H1 (cell line): Measurements from ENCODE around the gene SLC1A5. TPM values are rescaled to one million over a fixed set of nuclear protein-coding genes. Genes with fewer than 3 reads are reported as not detected.

ENCODE experiments used
- CTCF ChIA-PET: fragments of 300-600 bp; sonication (Branson Sonifier 250); formaldehyde crosslinking; loops from one replicate; lab custom pipeline; 2021; ENCODE audit not compliant: partially characterized antibody; lab: Charles Lee
- POLR2A ChIA-PET: fragments of 300-600 bp; sonication (Branson Sonifier 250); formaldehyde crosslinking; loops from one replicate; lab custom pipeline; 2021; ENCODE audit warnings: inconsistent platforms; ENCODE audit not compliant: partially characterized antibody; lab: Charles Lee
- DNase-seq, 2 experiments: peaks; one replicate each; pipeline versions ENCODE4 v3.0.0 to v3.0.0-alpha.2; 2010 to 2022; ENCODE audit warnings: low spot score in 2 of 2, low read depth in 1 of 2, mixed read lengths in 1 of 2
- FAIRE-seq: peaks from 2 replicates; lab custom pipeline; 2011; peaks lifted over from hg19 to GRCh38; lab: Jason Lieb, UNC
- H2AFZ ChIP-seq: 2 replicates; pipeline ENCODE4 v1.8.1; 2012; ENCODE audit warnings: low read length, inconsistent platforms
- H2AK5ac ChIP-seq: 2 replicates; pipeline ENCODE4 v1.6.1; 2013; ENCODE audit warnings: low read depth, low read length
- H2BK120ac ChIP-seq: replicated peaks from 2 replicates; pipeline ENCODE3; 2013; ENCODE audit warnings: low read depth, low read length, inconsistent platforms
- H2BK12ac ChIP-seq: 2 replicates; pipeline ENCODE4 v1.6.1; 2013; ENCODE audit warnings: low read depth, low read length
- H2BK15ac ChIP-seq: 2 replicates; pipeline ENCODE4 v1.6.1; 2013; ENCODE audit warnings: low read length
- H2BK20ac ChIP-seq: 2 replicates; pipeline ENCODE4 v1.6.1; 2013; ENCODE audit warnings: low read length
- H2BK5ac ChIP-seq: 2 replicates; pipeline ENCODE4 v1.6.1; 2013; ENCODE audit warnings: low read depth, low read length
- H3K14ac ChIP-seq: 2 replicates; pipeline ENCODE4 v1.6.1; 2013; ENCODE audit warnings: inconsistent platforms; ENCODE audit not compliant: insufficient read length
- H3K18ac ChIP-seq: 2 replicates; pipeline ENCODE4 v1.6.1; 2013; ENCODE audit warnings: low read length; ENCODE audit errors: extremely low read depth
- H3K23ac ChIP-seq: 2 replicates; pipeline ENCODE4 v1.6.1; 2013; ENCODE audit warnings: inconsistent platforms; ENCODE audit not compliant: insufficient read length
- H3K23me2 ChIP-seq: 2 replicates; pipeline ENCODE4 v1.6.1; 2013; ENCODE audit warnings: low read depth, low read length
- H3K27ac ChIP-seq: 2 replicates; pipeline ENCODE4 v1.6.1; 2011; ENCODE audit warnings: low read depth, low read length, inconsistent platforms
- H3K27me3 ChIP-seq, 4 experiments: replicated peaks in 1 of 4; 1 replicate in 1 of 4; 2 replicates in 3 of 4; pipeline versions ENCODE4 v1.6.1 to v1.8.1; 2011 to 2013; ENCODE audit warnings: low read length in 3 of 4, mild to moderate bottlenecking in 3 of 4, inconsistent platforms in 2 of 4, mixed read lengths in 2 of 4, moderate library complexity in 1 of 4; ENCODE audit not compliant: control insufficient read depth in 3 of 4, insufficient read depth in 3 of 4; ENCODE audit errors: extremely low read depth in 1 of 4
- H3K36me3 ChIP-seq, 4 experiments: 2 replicates each; pipeline versions ENCODE4 v1.6.1 to v1.8.1; 2011 to 2013; ENCODE audit warnings: mild to moderate bottlenecking in 4 of 4, low read length in 3 of 4, moderate library complexity in 2 of 4, control low read depth in 1 of 4, inconsistent platforms in 1 of 4; ENCODE audit not compliant: insufficient read depth in 4 of 4, control insufficient read depth in 2 of 4
- H3K4ac ChIP-seq: replicated peaks from 2 replicates; pipeline ENCODE3; 2013; ENCODE audit warnings: low read length, low read depth, mixed read lengths, inconsistent platforms; ENCODE audit not compliant: insufficient read length
- H3K4me1 ChIP-seq, 4 experiments: replicated peaks in 1 of 4; 1 replicate in 1 of 4; 2 replicates in 3 of 4; pipeline versions ENCODE4 v1.6.1 to v1.8.1; 2011 to 2013; ENCODE audit warnings: low read length in 3 of 4, inconsistent platforms in 2 of 4, mixed read lengths in 1 of 4; ENCODE audit not compliant: insufficient read depth in 4 of 4, control insufficient read depth in 3 of 4
- H3K4me2 ChIP-seq, 2 experiments: 2 replicates each; pipeline versions ENCODE4 v1.6.1 to v1.8.1; 2011 to 2013; ENCODE audit warnings: low read depth in 2 of 2, low read length in 2 of 2, control low read depth in 1 of 2, inconsistent platforms in 1 of 2, mild to moderate bottlenecking in 1 of 2; ENCODE audit not compliant: insufficient read depth in 1 of 2
- H3K4me3 ChIP-seq, 4 experiments: fragments of 200-600, 300-600 bp in 1 of 4; sonication (generic), shearing (Covaris generic), sonication (Bioruptor Twin) in 1 of 4; 2 replicates each; pipeline versions ENCODE4 v1.5.1 to v1.8.1; 2011 to 2016; ENCODE audit warnings: low read length in 4 of 4, low read depth in 3 of 4, control low read depth in 2 of 4, inconsistent platforms in 2 of 4, mild to moderate bottlenecking in 2 of 4, mixed read lengths in 1 of 4, moderate library complexity in 1 of 4; ENCODE audit not compliant: insufficient read depth in 2 of 4; ENCODE audit errors: extremely low read depth in 1 of 4
- H3K56ac ChIP-seq: replicated peaks from 2 replicates; pipeline ENCODE3; 2013; ENCODE audit warnings: low read depth, mild to moderate bottlenecking, mixed read lengths, low read length, inconsistent platforms; ENCODE audit not compliant: insufficient read length
- H3K79me1 ChIP-seq: 2 replicates; pipeline ENCODE4 v1.6.1; 2013; ENCODE audit warnings: low read depth, low read length, control low read depth
- H3K79me2 ChIP-seq, 2 experiments: 2 replicates each; pipeline versions ENCODE4 v1.6.1 to v1.8.1; 2012 to 2013; ENCODE audit warnings: low read length in 2 of 2, mild to moderate bottlenecking in 2 of 2, inconsistent platforms in 1 of 2; ENCODE audit not compliant: insufficient read depth in 2 of 2, control insufficient read depth in 1 of 2
- H3K9ac ChIP-seq, 4 experiments: replicated peaks in 1 of 4; 1 replicate in 1 of 4; 2 replicates in 3 of 4; pipeline versions ENCODE4 v1.6.1 to v1.8.1; 2011 to 2013; ENCODE audit warnings: low read depth in 3 of 4, low read length in 3 of 4, control low read depth in 2 of 4, mild to moderate bottlenecking in 2 of 4, moderate library complexity in 2 of 4, inconsistent platforms in 1 of 4; ENCODE audit errors: extremely low read depth in 1 of 4
- H3K9me3 ChIP-seq, 2 experiments: 2 replicates each; pipeline versions ENCODE4 v1.6.1 to v1.8.1; 2012 to 2013; ENCODE audit warnings: mild to moderate bottlenecking in 2 of 2, moderate library complexity in 2 of 2, control low read depth in 1 of 2, inconsistent platforms in 1 of 2, low read depth in 1 of 2, low read length in 1 of 2, mixed read lengths in 1 of 2; ENCODE audit not compliant: insufficient read depth in 2 of 2
- H4K20me1 ChIP-seq, 2 experiments: replicated peaks in 1 of 2; 2 replicates each; pipeline versions ENCODE3 to v1.8.1; 2011 to 2013; ENCODE audit warnings: inconsistent platforms in 2 of 2, low read length in 2 of 2, mild to moderate bottlenecking in 1 of 2; ENCODE audit not compliant: insufficient read depth in 2 of 2, control insufficient read depth in 1 of 2
- H4K5ac ChIP-seq: 2 replicates; pipeline ENCODE4 v1.6.1; 2013; ENCODE audit warnings: low read length, low read depth, mixed read lengths, inconsistent platforms; ENCODE audit not compliant: insufficient read length
- H4K8ac ChIP-seq: 2 replicates; pipeline ENCODE4 v1.8.0; 2013; ENCODE audit warnings: mild to moderate bottlenecking, moderate library complexity, low read length, inconsistent platforms; ENCODE audit not compliant: insufficient read depth; ENCODE audit errors: extremely low read depth
- H4K91ac ChIP-seq: replicated peaks from 2 replicates; pipeline ENCODE3; 2013; ENCODE audit warnings: low read length, mixed read lengths, inconsistent platforms; ENCODE audit not compliant: insufficient read length
- BRCA1 ChIP-seq: IDR thresholded peaks from 2 replicates; pipeline ENCODE4 v1.6.1; 2012; ENCODE audit warnings: low read depth, low read length, improper control_type of control experiment
- CEBPB ChIP-seq: IDR thresholded peaks from 2 replicates; pipeline ENCODE4 v1.6.1; 2012; ENCODE audit warnings: low read depth, low read length
- PHF8 ChIP-seq: fragments of 200-600 bp; sonication (generic); conservative IDR thresholded peaks from 2 replicates; pipeline ENCODE4 v1.7.1; 2012; ENCODE audit warnings: low read depth, mild to moderate bottlenecking, inconsistent platforms, low read length, moderate library complexity
- WGBS, 2 experiments: shearing (Covaris generic) in 1 of 2; methylation state at CpG; one replicate each; pipeline versions ENCODE4 v1.1.6 to v1.1.7; 2013 to 2015; ENCODE audit warnings: low lambda C conversion rate in 2 of 2, mixed read lengths in 2 of 2, inconsistent platforms in 1 of 2, low coverage in 1 of 2, missing lambda C conversion rate in 1 of 2; ENCODE audit not compliant: insufficient replicate concordance in 2 of 2, insufficient coverage in 1 of 2, insufficient read length in 1 of 2; ENCODE audit errors: extremely low coverage in 1 of 2, missing lambda C conversion rate in 1 of 2; 5-methylcytosine and 5-hydroxymethylcytosine counted together
- polyA plus RNA-seq, 7 experiments: library from polyadenylated mRNA; depleted of rRNA in 3 of 7; stranded (reverse) in 5 of 7; unstranded in 2 of 7; fragments of >200 nt in 5 of 7; fragments of 200-250 nt in 2 of 7; gene quantifications; 1 replicate in 5 of 7; 2 replicates in 1 of 7; 4 replicates in 1 of 7; pipeline versions ENCODE4 v1.2.1 to v1.2.3, GENCODE V29; 2011 to 2013; ENCODE audit warnings: missing spikeins in 2 of 7, mixed read lengths in 2 of 7
- total RNA-seq: library from RNA; stranded (reverse); fragmentation: NEBNext Ultra II Directional; extraction: Animal tissue kit (Norgen Biotek cat#: 25700); gene quantifications from 2 replicates; pipeline ENCODE4 v1.2.1, GENCODE V29; 2021

SLC1A5 gene
- total and polyA plus RNA-seq, 2 of the 8 experiments (the other 6 are each of a cell fraction or from before 2014, with no cell fraction given): 291 to 351 TPM

GRCh38 chr19:46775642-46776258, 12.6 kb downstream of the SLC1A5 start:
- H2AFZ ChIP-seq: no peak overlapping the region
- no peak overlapping the region for H3K18ac ChIP-seq
- no peak overlapping the region for H2AK5ac ChIP-seq
- no peak overlapping the region for H3K9ac ChIP-seq
- no peak overlapping the region for H4K91ac ChIP-seq
- no peak overlapping the region for H2BK120ac ChIP-seq
- no peak overlapping the region for H3K23ac ChIP-seq
- H2BK5ac ChIP-seq: no peak overlapping the region
- H3K4ac ChIP-seq: no peak overlapping the region
- H3K4me1 ChIP-seq: peaks cover 0 to 1% (median 0%) of the 10 kb centered on the region in 4 experiments; a peak in 1 of 7 replicates
- no peak overlapping the region for H3K14ac ChIP-seq
- H3K23me2 ChIP-seq: no peaks in the 10 kb centered on the region
- H3K56ac ChIP-seq: no peak overlapping the region
- H3K27ac ChIP-seq: no peak overlapping the region
- DNase-seq (no peak), FAIRE-seq (no peak)
- no peak overlapping the region for H2BK12ac ChIP-seq
- H3K79me2 ChIP-seq: no peaks in the 10 kb centered on the region
- no peak overlapping the region for H4K5ac ChIP-seq
- peaks cover 20 to 24% of the 10 kb centered on the region in 2 experiments for H4K20me1 ChIP-seq
- 83% methylated on average over 9 of the region's 11 CpGs; no CpG with 5 or more reads in 1 of the 2 experiments for WGBS, 2 experiments
- peaks cover 3% of the 10 kb centered on the region; the same call in 1 of the 2 replicates for H3K79me1 ChIP-seq
- no peak overlapping the region for H3K4me2 ChIP-seq
- TF ChIP-seq CEBPB: no peak
- TF ChIP-seq BRCA1: no peak
- no peak for TF ChIP-seq PHF8
- no peak overlapping the region for H4K8ac ChIP-seq
- ChIA-PET POLR2A (interaction anchor here (18.4 to 18.6 kb wide), 2 partner anchors 4 to 8 kb away, joined by 333 read pairs; partner anchors contain the start of gene SLC1A5), CTCF (interaction anchor here (0.7 to 4.1 kb wide), 6 partner anchors 10 to 226 kb away, joined by 3 to 22 read pairs (median 3); no protein-coding TSS in a partner anchor)
- no peaks in the 10 kb centered on the region for H3K9me3 ChIP-seq
- no peak overlapping the region for H2BK20ac ChIP-seq
- H2BK15ac ChIP-seq: no peak overlapping the region
- H3K27me3 ChIP-seq: no peaks in the 10 kb centered on the region
- no peak overlapping the region for H3K4me3 ChIP-seq
- H3K36me3 ChIP-seq: peaks cover 24 to 68% (median 43%) of the 10 kb centered on the region in 4 experiments
